Colonic mucosa (tissue), 4 donors: ENCODE measurements around the gene IHH. TPM values are rescaled to one million over a fixed set of nuclear protein-coding genes. Genes with fewer than 3 reads are reported as not detected.

Source experiments
- DNase-seq: peaks from one replicate; pipeline ENCODE4 v3.0.0-alpha.2; 2020
- H3K27ac ChIP-seq: fragments of 200-600 bp; one replicate; pipeline ENCODE4 v1.8.0; 2021
- H3K27me3 ChIP-seq: fragments of 200-600 bp; one replicate; pipeline ENCODE4 v1.8.0; 2021
- H3K36me3 ChIP-seq: fragments of 200-600 bp; one replicate; pipeline ENCODE4 v1.8.0; 2021
- H3K4me1 ChIP-seq: fragments of 200-600 bp; one replicate; pipeline ENCODE4 v1.8.0; 2021; ENCODE audit warnings: mild to moderate bottlenecking
- H3K4me3 ChIP-seq: fragments of 200-600 bp; one replicate; pipeline ENCODE4 v1.8.0; 2021
- H3K9ac ChIP-seq, 2 donors: one replicate each; pipeline ENCODE4 v1.7.0; 2013; ENCODE audit warnings: control low read depth in 2 of 2, low read depth in 2 of 2, low read length in 2 of 2
- H3K9me3 ChIP-seq: fragments of 200-600 bp; one replicate; pipeline ENCODE4 v1.8.0; 2021
- CTCF ChIP-seq: fragments of 200-600 bp; IDR thresholded peaks from one replicate; pipeline ENCODE4 v1.8.0; 2022; ENCODE audit warnings: antibody characterized with exemption, mild to moderate bottlenecking
- intact Hi-C: fragments of 100-400 bp; cut with DNase I; formaldehyde crosslinking; loops from one replicate; pipeline ENCODE4 v1.14.1; 2022
- total RNA-seq, 2 donors: library from RNA; stranded (reverse); fragmentation: NEBNext Ultra II Directional in 1 of 2; extraction: Animal tissue kit (Norgen Biotek cat#: 25700) in 1 of 2; gene quantifications; one replicate each; pipeline ENCODE4 v1.2.1, GENCODE V29; 2021
- donor health status: healthy.
- donor health status: DM: no; HTN: no; CAD: no.
- donor health status: DM: no; HTN: no; CAD: no.

IHH gene
- total RNA-seq, 2 donors from 2014 or later = 82.2 to 103 TPM

- no peak for TF ChIP-seq CTCF
- H3K4me1 ChIP-seq = no peaks in the 10 kb centered on the region
- intact Hi-C loops = no loop called here
These were observed 38.1 kb downstream of the IHH start for GRCh38 chr2:219022616-219023015.

GRCh38 chr2:219022041-219022440 lies 38.7 kb downstream of the IHH start:
- Histone ChIP-seq H3K9ac (no peak overlapping the region), H3K4me1 (no peaks in the 10 kb centered on the region), H3K4me3 (no peak overlapping the region), H3K27me3 (no peaks in the 10 kb centered on the region), H3K27ac (no peak overlapping the region), H3K36me3 (no peaks in the 10 kb centered on the region), H3K9me3 (no peaks in the 10 kb centered on the region)
- intact Hi-C loops = no loop called here
- no peak for DNase-seq
- no peak for TF ChIP-seq CTCF

More at GRCh38 chr2:219022616-219023015, 38.1 kb downstream of the IHH start:
- no peaks in the 10 kb centered on the region for H3K9me3 ChIP-seq
- no peak for DNase-seq
- no peak overlapping the region for H3K4me3 ChIP-seq
- H3K36me3 ChIP-seq = no peaks in the 10 kb centered on the region
- no peak overlapping the region for H3K9ac ChIP-seq
- H3K27me3 ChIP-seq = no peaks in the 10 kb centered on the region
- no peak overlapping the region for H3K27ac ChIP-seq

- Histone ChIP-seq H3K36me3 (no peaks in the 10 kb centered on the region), H3K9ac (no peak overlapping the region), H3K4me3 (no peak overlapping the region), H3K4me1 (no peaks in the 10 kb centered on the region), H3K27me3 (no peaks in the 10 kb centered on the region), H3K9me3 (no peaks in the 10 kb centered on the region), H3K27ac (no peak overlapping the region)
- no peak for TF ChIP-seq CTCF
- intact Hi-C loops = no loop called here
- no peak for DNase-seq
These were observed 39.1 kb downstream of the IHH start for GRCh38 chr2:219021591-219021990.

- H3K27me3 ChIP-seq = no peaks in the 10 kb centered on the region
- no peak overlapping the region for H3K4me3 ChIP-seq
- TF ChIP-seq CTCF = no peak
- no peak overlapping the region for H3K27ac ChIP-seq
- no peaks in the 10 kb centered on the region for H3K36me3 ChIP-seq
- no peak for DNase-seq
- H3K9ac ChIP-seq = no peak overlapping the region
- no peaks in the 10 kb centered on the region for H3K9me3 ChIP-seq
- H3K4me1 ChIP-seq = no peaks in the 10 kb centered on the region
- intact Hi-C loops = no loop called here
These were observed 39.9 kb downstream of the IHH start for GRCh38 chr2:219020604-219021365.

- Histone ChIP-seq H3K9ac (no peak overlapping the region), H3K36me3 (no peaks in the 10 kb centered on the region), H3K27me3 (no peaks in the 10 kb centered on the region), H3K9me3 (no peaks in the 10 kb centered on the region), H3K4me3 (no peak overlapping the region), H3K4me1 (no peaks in the 10 kb centered on the region), H3K27ac (no peak overlapping the region)
- DNase-seq = no peak
- intact Hi-C loops = no loop called here
- no peak for TF ChIP-seq CTCF
These were observed 41.3 kb downstream of the IHH start for GRCh38 chr2:219019436-219019835.
